ENCODE results near the gene CRIP2.

The CRIP2 gene

DNA sequence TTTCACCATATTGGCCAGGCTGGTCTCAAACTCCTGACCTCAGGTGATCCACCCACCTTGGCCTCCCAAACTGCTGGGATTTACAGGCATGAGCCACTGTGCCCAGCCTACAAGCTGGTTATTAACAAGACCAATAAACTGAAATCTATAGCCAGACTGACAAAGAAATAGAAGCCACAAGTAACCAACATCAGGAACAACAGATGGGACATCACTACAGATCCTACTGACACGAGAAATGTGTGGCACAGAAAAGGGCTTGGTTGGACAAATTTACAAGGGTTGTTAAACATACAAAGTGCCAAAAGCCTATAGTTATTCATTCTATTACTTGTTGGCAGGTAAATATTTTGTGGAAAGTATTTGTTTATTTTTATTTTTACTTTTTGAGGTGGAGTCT lies 43.4 kb upstream of the CRIP2 start:
- no peaks in the 10 kb centered on the region for H3K9me3 ChIP-seq (ENCODE audit: low read depth, low read length)
- H3K9ac ChIP-seq (ENCODE audit: insufficient read length), result no peak overlapping the region
- no peak overlapping the region for H3K27ac ChIP-seq

DNA sequence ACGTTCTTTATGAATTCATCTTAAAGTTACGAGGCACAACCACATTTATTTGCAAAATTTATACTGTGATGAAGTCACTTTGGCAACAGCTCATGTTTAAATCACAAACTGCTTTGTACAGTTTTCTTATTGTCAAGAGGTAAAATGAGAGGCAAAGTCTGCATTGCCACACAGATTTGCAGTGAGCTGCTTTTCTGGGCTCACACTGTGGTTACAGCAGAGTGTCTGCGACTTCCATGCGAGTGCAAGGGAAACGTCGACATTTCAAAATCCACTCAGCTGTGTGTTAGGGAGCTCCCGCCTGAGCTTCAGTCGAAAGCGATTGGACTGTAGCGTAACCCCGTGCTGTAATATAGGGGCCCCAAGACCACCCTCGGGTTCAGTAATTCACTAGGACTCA lies 42.0 kb upstream of the CRIP2 start:
- H3K4me3 ChIP-seq, result no peak overlapping the region
- H3K36me3 ChIP-seq (ENCODE audit: insufficient read depth, low read length), result peaks cover 49% of the 10 kb centered on the region
- H3K27ac ChIP-seq, result peak overlapping the region; percentile 7; the same call in 1 of the 2 replicates
- DNase-seq (ENCODE audit: low read depth, low spot score), result no peak
- no peak overlapping the region for H3K9ac ChIP-seq (ENCODE audit: insufficient read length)
- no peak for TF ChIP-seq EZH2 (IDR thresholded peaks at IDR 0.05)
- TF ChIP-seq FOXP2 (optimal IDR thresholded peaks at IDR 0.05; ENCODE audit: control extremely low read depth, extremely low read length, insufficient read depth), result no peak
- no peak for TF ChIP-seq POLR2AphosphoS5 (IDR thresholded peaks at IDR 0.05; ENCODE audit: borderline replicate concordance, low read depth, low read length)
- no peaks in the 10 kb centered on the region for H3K9me3 ChIP-seq (ENCODE audit: low read depth, low read length)

More for the DNA sequence above, 43.4 kb upstream of the CRIP2 start:
- Histone ChIP-seq H3K36me3 (ENCODE audit: insufficient read depth, low read length) (peaks cover 55% of the 10 kb centered on the region), H3K4me3 (no peak overlapping the region)
- TF ChIP-seq POLR2AphosphoS5 (IDR thresholded peaks at IDR 0.05; ENCODE audit: borderline replicate concordance, low read depth, low read length) (no peak), EZH2 (IDR thresholded peaks at IDR 0.05) (no peak)
- DNase-seq (ENCODE audit: low read depth, low spot score), result no peak

DNA sequence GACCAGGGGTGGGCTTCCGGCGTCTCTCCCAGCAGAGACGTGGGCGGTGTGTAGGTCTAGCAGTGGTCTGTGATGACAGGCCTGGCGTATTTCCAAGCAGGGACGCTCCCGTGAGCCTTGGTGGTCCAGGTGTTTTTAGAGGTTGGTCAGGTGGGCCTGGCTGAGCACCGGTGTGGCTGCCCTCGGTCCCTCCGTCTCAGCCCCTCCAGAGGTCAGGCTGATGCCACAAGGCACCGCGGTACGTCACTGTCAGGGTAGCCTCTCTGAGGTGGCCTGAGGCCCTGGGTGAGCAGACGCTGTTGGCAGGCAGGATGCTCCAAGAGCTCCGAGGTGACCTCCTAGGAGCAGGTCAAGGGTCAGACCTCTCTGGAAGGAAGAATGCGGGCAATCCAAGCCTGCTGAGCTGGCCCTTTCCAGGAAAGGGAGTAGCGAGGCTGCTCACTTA lies 41.4 kb upstream of the CRIP2 start:
- H3K4me3 ChIP-seq, result no peak overlapping the region
- TF ChIP-seq FOXP2 (optimal IDR thresholded peaks at IDR 0.05; ENCODE audit: control extremely low read depth, extremely low read length, insufficient read depth) (no peak), EZH2 (IDR thresholded peaks at IDR 0.05) (no peak), POLR2AphosphoS5 (IDR thresholded peaks at IDR 0.05; ENCODE audit: borderline replicate concordance, low read depth, low read length) (no peak; the same call in 1 of the 2 replicates)
- no peak overlapping the region for H3K27ac ChIP-seq
- peaks cover 45% of the 10 kb centered on the region for H3K36me3 ChIP-seq (ENCODE audit: insufficient read depth, low read length)
- no peak overlapping the region for H3K9ac ChIP-seq (ENCODE audit: insufficient read length)
- no peaks in the 10 kb centered on the region for H3K9me3 ChIP-seq (ENCODE audit: low read depth, low read length)
- DNase-seq (ENCODE audit: low read depth, low spot score), result no peak

DNA sequence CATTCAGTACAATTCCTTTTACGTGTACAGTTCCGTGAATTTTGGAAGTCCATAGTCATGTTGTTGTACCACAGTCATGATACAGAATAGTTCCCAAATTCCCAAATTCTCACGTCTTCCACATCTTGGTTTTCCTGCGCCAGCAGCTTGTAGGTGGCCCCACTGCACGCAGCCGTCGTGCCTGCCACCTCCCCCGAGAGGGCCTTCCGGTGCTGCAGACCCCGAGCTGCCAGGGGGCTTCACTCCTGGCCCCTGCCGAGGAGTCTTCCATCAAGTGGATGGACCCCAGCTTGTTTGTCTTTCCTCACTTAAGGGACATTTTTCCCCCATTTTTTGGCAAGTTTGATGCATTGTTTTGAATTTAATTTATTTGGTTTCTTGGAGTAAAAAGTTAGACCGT lies 38.2 kb upstream of the CRIP2 start:
- Histone ChIP-seq H3K9me3 (ENCODE audit: low read depth, low read length) (no peaks in the 10 kb centered on the region), H3K27ac (no peak overlapping the region), H3K36me3 (ENCODE audit: insufficient read depth, low read length) (peaks cover 21% of the 10 kb centered on the region), H3K9ac (ENCODE audit: insufficient read length) (no peak overlapping the region), H3K4me3 (no peak overlapping the region)
- TF ChIP-seq FOXP2 (optimal IDR thresholded peaks at IDR 0.05; ENCODE audit: control extremely low read depth, extremely low read length, insufficient read depth), result no peak
- no peak for TF ChIP-seq POLR2AphosphoS5 (IDR thresholded peaks at IDR 0.05; ENCODE audit: borderline replicate concordance, low read depth, low read length)
- no peak for DNase-seq (ENCODE audit: low read depth, low spot score)

DNA sequence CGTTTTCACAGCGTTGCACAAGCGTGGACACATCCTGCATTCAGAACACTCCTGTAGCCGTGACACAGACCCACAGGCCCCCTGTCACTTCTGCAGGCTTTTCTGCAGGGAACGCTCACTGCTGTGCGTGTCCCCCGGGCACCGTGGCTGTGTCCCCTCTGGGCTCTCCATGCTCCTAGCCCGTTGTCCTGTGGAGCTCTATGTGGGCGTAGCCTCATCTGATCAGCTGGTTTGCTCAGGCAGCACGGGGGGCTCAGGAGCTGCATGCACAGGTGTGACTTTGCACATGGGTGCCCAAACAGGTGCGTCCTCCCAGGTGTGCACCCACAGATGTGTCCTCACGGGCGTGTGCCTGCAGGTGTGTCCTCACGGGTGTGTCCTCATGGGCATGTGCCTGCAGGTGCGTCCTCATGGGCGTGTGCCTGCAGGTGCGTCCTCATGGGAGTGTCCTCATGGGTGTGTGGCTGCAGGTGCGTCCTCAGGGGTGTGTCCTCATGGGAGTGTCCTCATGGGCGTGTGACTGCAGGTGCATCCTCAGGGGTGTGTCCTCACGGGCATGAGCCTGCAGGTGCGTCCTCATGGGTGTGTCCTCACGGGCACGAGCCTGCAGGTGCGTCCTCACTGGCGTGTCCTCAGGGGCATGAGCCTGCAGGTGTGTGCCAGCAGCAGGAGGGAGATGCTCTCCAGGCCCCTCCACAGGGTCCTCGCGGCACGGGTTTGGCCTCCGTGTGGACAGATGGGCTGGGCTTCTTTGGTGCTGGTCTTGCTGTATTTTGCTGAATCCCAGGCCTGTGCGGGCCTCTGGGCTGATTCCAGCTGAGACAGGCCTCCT lies 37.5 kb upstream of the CRIP2 start:
- TF ChIP-seq FOXP2 (optimal IDR thresholded peaks at IDR 0.05; ENCODE audit: control extremely low read depth, extremely low read length, insufficient read depth) (no peak), EZH2 (IDR thresholded peaks at IDR 0.05) (no peak), POLR2AphosphoS5 (IDR thresholded peaks at IDR 0.05; ENCODE audit: borderline replicate concordance, low read depth, low read length) (peak; percentile 9; the same call in 1 of the 2 replicates)
- H3K27ac ChIP-seq, result no peak overlapping the region
- H3K36me3 ChIP-seq (ENCODE audit: insufficient read depth, low read length), result peaks cover 22% of the 10 kb centered on the region
- H3K9ac ChIP-seq (ENCODE audit: insufficient read length), result no peak overlapping the region
- H3K4me3 ChIP-seq, result no peak overlapping the region
- no peaks in the 10 kb centered on the region for H3K9me3 ChIP-seq (ENCODE audit: low read depth, low read length)
- DNase-seq (ENCODE audit: low read depth, low spot score), result no peak

DNA sequence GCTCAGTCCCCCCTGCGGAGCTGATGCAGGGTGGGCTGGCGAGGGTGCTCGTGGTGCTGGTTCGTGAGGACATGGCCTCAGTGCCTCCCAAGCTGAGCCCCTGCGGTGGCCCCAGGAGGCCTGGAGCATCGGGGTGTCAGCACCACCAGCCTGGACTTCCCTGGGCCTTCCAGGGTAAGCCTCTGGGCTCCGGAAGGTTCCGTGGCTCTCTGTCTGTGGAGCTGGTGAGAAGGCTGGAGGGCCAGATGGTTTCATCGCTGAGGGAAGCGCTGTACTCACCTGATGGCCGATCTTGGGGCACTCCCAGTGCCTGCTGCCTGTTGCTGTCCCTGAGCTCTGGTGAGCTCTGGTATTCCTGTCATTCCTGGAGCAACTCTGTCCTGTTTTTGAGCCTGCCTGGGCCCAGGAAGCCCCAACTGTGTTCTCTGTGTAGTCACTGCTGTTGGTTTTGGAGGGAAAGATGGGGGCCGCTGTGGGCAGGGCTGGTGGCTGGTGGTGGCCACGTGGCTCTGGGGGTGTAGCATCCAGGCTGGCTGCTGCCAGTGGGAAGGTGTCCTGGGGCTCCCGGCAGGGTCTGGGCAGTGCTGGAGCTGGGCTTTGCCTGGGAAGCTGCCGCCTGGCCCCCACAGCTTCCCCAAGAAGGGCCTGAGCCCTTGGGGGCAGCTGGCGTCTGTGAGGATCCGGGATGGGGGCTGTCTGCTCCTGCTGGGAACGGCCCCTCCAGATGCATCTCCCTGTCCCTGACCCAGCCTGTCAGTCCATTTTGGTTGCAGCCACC lies 36.7 kb upstream of the CRIP2 start:
- no peak overlapping the region for H3K27ac ChIP-seq
- H3K4me3 ChIP-seq, result no peak overlapping the region
- DNase-seq (ENCODE audit: low read depth, low spot score), result no peak
- TF ChIP-seq POLR2AphosphoS5 (IDR thresholded peaks at IDR 0.05; ENCODE audit: borderline replicate concordance, low read depth, low read length) (no peak), EZH2 (IDR thresholded peaks at IDR 0.05) (no peak), FOXP2 (optimal IDR thresholded peaks at IDR 0.05; ENCODE audit: control extremely low read depth, extremely low read length, insufficient read depth) (no peak)
- H3K9ac ChIP-seq (ENCODE audit: insufficient read length), result no peak overlapping the region
- peaks cover 22% of the 10 kb centered on the region for H3K36me3 ChIP-seq (ENCODE audit: insufficient read depth, low read length)
- no peaks in the 10 kb centered on the region for H3K9me3 ChIP-seq (ENCODE audit: low read depth, low read length)

DNA sequence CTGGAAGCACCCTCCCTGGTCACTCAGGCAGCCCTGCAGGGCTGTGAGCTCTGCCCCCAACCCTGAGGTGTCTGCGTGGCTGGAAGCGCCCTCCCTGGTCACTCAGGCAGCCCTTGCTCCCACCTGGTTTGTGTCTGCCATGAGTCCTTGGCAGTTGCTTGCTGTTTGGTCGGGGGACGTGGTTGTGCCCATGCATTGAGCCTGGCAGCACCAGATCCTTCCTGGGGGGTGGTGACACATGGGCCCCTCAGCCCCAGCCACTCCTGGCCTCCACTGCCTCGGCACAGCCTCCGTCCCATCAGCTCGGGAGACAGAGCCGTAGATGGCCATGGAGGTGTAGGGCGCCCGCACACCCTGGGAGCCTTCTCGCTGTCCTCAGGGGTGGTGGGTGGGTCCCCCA lies 35.4 kb upstream of the CRIP2 start:
- peaks cover 22% of the 10 kb centered on the region for H3K36me3 ChIP-seq (ENCODE audit: insufficient read depth, low read length)
- H3K9ac ChIP-seq (ENCODE audit: insufficient read length), result no peak overlapping the region
- H3K9me3 ChIP-seq (ENCODE audit: low read depth, low read length), result no peaks in the 10 kb centered on the region
- TF ChIP-seq FOXP2 (optimal IDR thresholded peaks at IDR 0.05; ENCODE audit: control extremely low read depth, extremely low read length, insufficient read depth), result no peak
- TF ChIP-seq POLR2AphosphoS5 (IDR thresholded peaks at IDR 0.05; ENCODE audit: borderline replicate concordance, low read depth, low read length), result no peak
- TF ChIP-seq EZH2 (IDR thresholded peaks at IDR 0.05), result no peak
- no peak for DNase-seq (ENCODE audit: low read depth, low spot score)
- H3K4me3 ChIP-seq, result no peak overlapping the region
- no peak overlapping the region for H3K27ac ChIP-seq

DNA sequence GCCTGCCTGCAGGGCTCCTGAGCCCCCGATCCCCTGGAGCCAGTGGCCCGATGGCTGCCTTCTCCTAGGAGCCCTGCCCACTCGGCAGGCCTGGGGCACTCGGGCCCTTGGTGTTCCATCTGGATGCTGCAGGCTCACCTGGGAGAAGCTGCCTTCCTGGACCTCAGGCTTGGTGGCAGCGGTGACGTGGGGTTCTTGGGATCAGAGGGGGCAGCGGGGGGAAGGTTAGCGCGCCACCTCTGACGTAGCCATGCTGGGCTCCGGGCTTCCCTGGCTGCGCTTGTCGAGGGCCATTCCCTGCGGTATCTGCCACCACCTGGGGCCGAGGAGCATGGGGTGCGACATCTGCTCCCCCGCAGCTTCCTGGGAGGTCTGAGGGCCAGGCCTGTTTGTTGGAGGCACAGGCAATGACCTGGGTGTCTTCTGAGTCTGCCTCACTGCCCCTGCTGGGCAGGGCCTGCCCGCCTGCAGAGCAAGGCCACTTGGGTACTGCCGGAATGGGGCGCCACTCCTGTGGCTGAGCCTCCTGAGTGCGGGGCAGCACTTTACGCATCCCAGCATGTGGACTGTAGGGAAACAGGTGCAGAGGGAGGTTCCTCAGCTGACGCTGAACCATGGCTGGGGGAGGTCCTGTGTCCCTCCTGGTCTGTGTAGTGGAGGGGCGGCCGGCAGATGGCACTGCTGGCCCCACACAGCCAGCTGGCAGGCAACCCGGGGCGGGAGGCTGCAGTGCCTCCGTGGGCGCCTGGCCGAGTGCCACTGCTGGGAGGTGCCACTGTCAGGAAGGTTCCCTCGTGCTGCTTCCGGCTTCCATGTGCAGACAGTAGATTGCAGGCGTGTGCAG lies 34.7 kb upstream of the CRIP2 start:
- Histone ChIP-seq H3K27ac (no peak overlapping the region), H3K36me3 (ENCODE audit: insufficient read depth, low read length) (peaks cover 21% of the 10 kb centered on the region), H3K4me3 (no peak overlapping the region), H3K9ac (ENCODE audit: insufficient read length) (no peak overlapping the region), H3K9me3 (ENCODE audit: low read depth, low read length) (no peaks in the 10 kb centered on the region)
- no peak for TF ChIP-seq POLR2AphosphoS5 (IDR thresholded peaks at IDR 0.05; ENCODE audit: borderline replicate concordance, low read depth, low read length)
- TF ChIP-seq FOXP2 (optimal IDR thresholded peaks at IDR 0.05; ENCODE audit: control extremely low read depth, extremely low read length, insufficient read depth), result no peak
- no peak for TF ChIP-seq EZH2 (IDR thresholded peaks at IDR 0.05)
- DNase-seq (ENCODE audit: low read depth, low spot score), result no peak
